Neural progenitor cell (in vitro differentiated cells): ENCODE measurements around the gene EVI5L. TPM values are rescaled to one million over a fixed set of nuclear protein-coding genes. Genes with fewer than 3 reads are reported as not detected.

Experiments
- DNase-seq: peaks from one replicate; pipeline ENCODE4 v3.0.0-alpha.2; 2016; ENCODE audit warnings: low spot score
- H2AFZ ChIP-seq: fragments of 200-600 bp; sonication (generic); replicated peaks from 2 replicates; pipeline ENCODE4 v1.6.1; 2016; ENCODE audit warnings: antibody characterized with exemption
- H3F3A ChIP-seq: fragments of 200-600 bp; sonication (generic); 2 replicates; pipeline ENCODE4 v1.6.1; 2016; ENCODE audit warnings: antibody characterized with exemption, low read depth
- H3K27ac ChIP-seq: fragments of 200-600 bp; sonication (generic); 2 replicates; pipeline ENCODE4 v1.5.1; 2016; ENCODE audit warnings: mild to moderate bottlenecking
- H3K27me3 ChIP-seq: fragments of 200-600 bp; sonication (generic); 2 replicates; pipeline ENCODE4 v1.6.1; 2016; ENCODE audit warnings: mild to moderate bottlenecking, moderate library complexity
- H3K36me3 ChIP-seq: fragments of 200-600 bp; sonication (generic); 2 replicates; pipeline ENCODE4 v1.5.1; 2016
- H3K4me1 ChIP-seq: fragments of 200-600 bp; sonication (generic); 2 replicates; pipeline ENCODE4 v1.6.1; 2016; ENCODE audit warnings: mixed run types
- H3K4me2 ChIP-seq: fragments of 200-600 bp; sonication (generic); 2 replicates; pipeline ENCODE4 v1.6.1; 2016
- H3K4me3 ChIP-seq: fragments of 200-600 bp; sonication (generic); 2 replicates; pipeline ENCODE4 v1.5.1; 2016
- H3K79me2 ChIP-seq: fragments of 200-600 bp; sonication (generic); 2 replicates; pipeline ENCODE4 v1.6.1; 2016; ENCODE audit warnings: low read depth
- H3K9ac ChIP-seq: fragments of 200-600 bp; sonication (generic); 2 replicates; pipeline ENCODE4 v1.6.1; 2016
- H3K9me3 ChIP-seq: fragments of 200-600 bp; sonication (generic); 2 replicates; pipeline ENCODE4 v1.5.1; 2016; ENCODE audit warnings: low read depth
- H4K20me1 ChIP-seq: fragments of 200-600 bp; sonication (generic); 2 replicates; pipeline ENCODE4 v1.6.1; 2016; ENCODE audit warnings: low read depth
- H3K27ac Mint-ChIP-seq: 3 replicates; pipeline ENCODE4 v1.8.0; 2021; ENCODE audit warnings: mixed read lengths
- H3K27me3 Mint-ChIP-seq: 2 replicates; pipeline ENCODE4 v1.8.0; 2022; ENCODE audit warnings: low read depth, mild to moderate bottlenecking, inconsistent platforms, moderate library complexity, mixed read lengths; ENCODE audit not compliant: insufficient read depth
- H3K36me3 Mint-ChIP-seq: 3 replicates; pipeline ENCODE4 v1.8.0; 2021; ENCODE audit warnings: mixed read lengths
- H3K4me1 Mint-ChIP-seq: 3 replicates; pipeline ENCODE4 v1.8.0; 2021; ENCODE audit warnings: mixed read lengths
- H3K4me3 Mint-ChIP-seq: 3 replicates; pipeline ENCODE4 v1.8.0; 2021; ENCODE audit warnings: mild to moderate bottlenecking, moderate library complexity, mixed read lengths
- H3K9me3 Mint-ChIP-seq: 3 replicates; pipeline ENCODE4 v1.8.0; 2020; ENCODE audit warnings: mixed read lengths
- CTCF ChIP-seq: fragments of 200-600 bp; sonication (generic); IDR thresholded peaks from 2 replicates; pipeline ENCODE4 v1.5.1; 2017; ENCODE audit warnings: antibody characterized with exemption, mild to moderate bottlenecking
- EZH2 ChIP-seq: fragments of 200-600 bp; sonication (generic); IDR thresholded peaks from 2 replicates; pipeline ENCODE4 v1.6.1; 2017; ENCODE audit warnings: antibody characterized with exemption, mild to moderate bottlenecking, moderate library complexity
- EZH2phosphoT487 ChIP-seq: fragments of 200-600 bp; sonication (generic); IDR thresholded peaks from 2 replicates; pipeline ENCODE4 v1.6.1; 2017; ENCODE audit warnings: antibody characterized with exemption
- total RNA-seq: library from RNA; depleted of rRNA; stranded (reverse); fragments of >200 nt; gene quantifications from 2 replicates; pipeline ENCODE4 v1.2.3, GENCODE V29; 2015; ENCODE audit warnings: low replicate concordance

EVI5L gene
- total RNA-seq, 1 donor from 2014 or later: 4.1 TPM

DNA sequence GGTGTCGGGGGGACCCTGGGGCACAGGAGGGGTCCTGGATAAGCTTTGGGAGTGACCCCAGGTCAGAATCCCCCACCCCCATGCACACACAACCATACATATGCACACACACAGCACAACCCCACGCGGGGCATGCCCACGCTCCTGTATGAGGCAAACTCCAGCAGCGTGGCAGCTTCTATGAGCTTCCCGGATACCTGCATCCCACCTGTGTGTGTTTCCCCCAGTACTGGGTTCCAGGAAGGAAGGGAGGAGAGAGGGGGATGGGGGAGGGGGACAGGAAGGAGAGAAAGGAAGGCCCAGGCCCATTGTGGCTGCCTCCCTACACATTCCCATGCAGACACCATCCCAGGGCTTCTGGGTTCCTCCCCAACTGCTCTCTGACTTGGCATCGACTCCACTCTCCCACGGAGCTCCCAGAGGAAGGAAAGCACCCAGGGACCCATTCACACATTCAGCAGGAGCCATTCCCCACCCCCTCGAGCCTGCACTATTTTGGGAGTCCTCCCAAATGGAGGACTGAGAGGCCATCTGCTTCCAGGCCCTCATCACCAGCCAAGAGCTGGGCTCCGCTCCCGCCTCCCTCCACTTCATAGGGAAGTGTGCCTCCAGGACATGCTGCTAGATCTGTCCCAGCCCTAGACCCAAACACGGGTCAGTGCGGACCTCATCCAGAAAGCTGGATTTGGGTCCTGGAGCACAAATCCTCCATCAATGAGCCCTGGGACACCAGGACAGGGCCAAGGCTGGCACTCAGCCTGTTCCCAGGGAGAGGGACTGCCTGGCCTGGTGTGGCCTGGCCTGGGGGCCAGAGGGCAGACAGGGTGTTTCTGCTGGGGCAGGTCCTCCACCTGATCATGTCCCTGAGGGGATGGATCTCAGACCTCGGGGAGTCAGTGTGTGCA, 30.9 kb downstream of the EVI5L start:
- peaks cover 32% of the 10 kb centered on the region for H4K20me1 ChIP-seq
- H3K4me1 Mint-ChIP-seq: peaks cover 10% of the 10 kb centered on the region
- H3K9me3 ChIP-seq: no peaks in the 10 kb centered on the region
- no peak overlapping the region for H3K27ac ChIP-seq
- no peaks in the 10 kb centered on the region for H3K9me3 Mint-ChIP-seq
- no peaks in the 10 kb centered on the region for H3K36me3 ChIP-seq
- H3K4me3 ChIP-seq: no peak overlapping the region
- DNase-seq: no peak
- no peak for TF ChIP-seq EZH2
- no peak for TF ChIP-seq EZH2phosphoT487
- TF ChIP-seq CTCF: no peak
- peaks cover 34% of the 10 kb centered on the region for H3F3A ChIP-seq
- no peaks in the 10 kb centered on the region for H3K79me2 ChIP-seq
- peaks cover 3% of the 10 kb centered on the region for H3K36me3 Mint-ChIP-seq
- no peak overlapping the region for H2AFZ ChIP-seq
- H3K9ac ChIP-seq: no peak overlapping the region
- no peak overlapping the region for H3K4me2 ChIP-seq
- peaks cover 20% of the 10 kb centered on the region for H3K4me1 ChIP-seq
- H3K4me3 Mint-ChIP-seq: peak overlapping the region; percentile 64
- H3K27me3 Mint-ChIP-seq: peaks cover 28% of the 10 kb centered on the region
- H3K27me3 ChIP-seq: peaks cover 85% of the 10 kb centered on the region
- no peak overlapping the region for H3K27ac Mint-ChIP-seq

GRCh38 chr19:7861619-7862412, 31.8 kb downstream of the EVI5L start:
- Mint-ChIP-seq H3K36me3 (peaks cover 3% of the 10 kb centered on the region), H3K27me3 (peaks cover 29% of the 10 kb centered on the region), H3K4me1 (peaks cover 10% of the 10 kb centered on the region), H3K4me3 (peak overlapping the region; percentile 80), H3K9me3 (no peaks in the 10 kb centered on the region), H3K27ac (no peak overlapping the region)
- Histone ChIP-seq H3F3A (peaks cover 34% of the 10 kb centered on the region), H3K4me2 (peak overlapping the region; percentile 99), H3K36me3 (no peaks in the 10 kb centered on the region), H3K27ac (no peak overlapping the region), H3K79me2 (no peaks in the 10 kb centered on the region), H3K4me3 (peak overlapping the region; percentile 66), H3K9me3 (no peaks in the 10 kb centered on the region), H2AFZ (peak overlapping the region; percentile 60), H3K9ac (no peak overlapping the region), H4K20me1 (peaks cover 32% of the 10 kb centered on the region), H3K27me3 (peaks cover 85% of the 10 kb centered on the region), H3K4me1 (peaks cover 20% of the 10 kb centered on the region)
- DNase-seq: peak; percentile 64
- TF ChIP-seq EZH2 (peak; percentile 58), EZH2phosphoT487 (no peak), CTCF (peak; percentile 59)

- H3K9me3 ChIP-seq: no peaks in the 10 kb centered on the region
- peaks cover 3% of the 10 kb centered on the region for H3K36me3 Mint-ChIP-seq
- DNase-seq: peak; percentile 96
- peaks cover 10% of the 10 kb centered on the region for H3K4me1 Mint-ChIP-seq
- H3K4me2 ChIP-seq: peak overlapping the region; percentile 99
- no peaks in the 10 kb centered on the region for H3K36me3 ChIP-seq
- no peak overlapping the region for H3K27ac Mint-ChIP-seq
- H3K4me3 ChIP-seq: peak overlapping the region; percentile 66
- TF ChIP-seq EZH2 (no peak), EZH2phosphoT487 (no peak), CTCF (no peak)
- H3K9me3 Mint-ChIP-seq: no peaks in the 10 kb centered on the region
- peaks cover 33% of the 10 kb centered on the region for H3F3A ChIP-seq
- H4K20me1 ChIP-seq: peaks cover 38% of the 10 kb centered on the region
- H2AFZ ChIP-seq: peak overlapping the region; percentile 60
- no peak overlapping the region for H3K9ac ChIP-seq
- peaks cover 32% of the 10 kb centered on the region for H3K27me3 Mint-ChIP-seq
- peak overlapping the region; percentile 80 for H3K4me3 Mint-ChIP-seq
- H3K79me2 ChIP-seq: no peaks in the 10 kb centered on the region
- peaks cover 20% of the 10 kb centered on the region for H3K4me1 ChIP-seq
- H3K27me3 ChIP-seq: peaks cover 83% of the 10 kb centered on the region
- H3K27ac ChIP-seq: no peak overlapping the region
Measured at GRCh38 chr19:7862413-7862951, 32.5 kb downstream of the EVI5L start.
